GM18909 (cell line): Measurements from ENCODE around the gene FAM229A.
"Not testable (repeated sequence)": the region's sequence is repeated elsewhere in the genome, so short reads cannot be mapped to it uniquely, and the experiment has no call there.

Source experiments
- ATAC-seq: cut with Tn5 transposase; IDR thresholded peaks from one replicate; pipeline ENCODE4 v1.9.1; 2021; ENCODE audit warnings: mild to moderate bottlenecking; ENCODE audit not compliant: unreplicated experiment, poor library complexity

FAM229A gene

GRCh38 chr1:32377541-32378220 lies 15.4 kb upstream of the FAM229A start:
- ATAC-seq = no peak

DNA sequence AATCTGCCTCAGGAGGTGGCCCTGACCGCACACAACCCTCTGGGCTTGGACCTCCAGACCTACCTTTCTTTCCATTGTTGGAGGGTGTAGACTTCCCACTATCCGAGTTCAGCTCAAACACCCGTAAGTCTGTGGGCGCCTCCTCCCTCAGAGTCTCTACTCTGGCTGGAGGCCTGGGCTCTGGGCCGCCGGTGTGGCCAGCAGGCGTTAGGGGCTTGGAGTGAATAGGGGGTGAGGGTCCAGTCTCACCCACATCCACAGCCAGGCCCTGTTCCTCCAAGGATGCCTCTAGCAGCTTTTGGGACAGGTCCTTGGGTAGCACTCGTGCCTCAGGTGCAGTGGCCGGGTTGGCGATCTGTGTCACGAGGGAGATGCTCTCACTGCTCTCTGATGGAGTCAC lies 13.9 kb upstream of the FAM229A start:
- no peak for ATAC-seq

- no peak for ATAC-seq
Measured at GRCh38 chr1:32373996-32374592, 11.8 kb upstream of the FAM229A start.

DNA sequence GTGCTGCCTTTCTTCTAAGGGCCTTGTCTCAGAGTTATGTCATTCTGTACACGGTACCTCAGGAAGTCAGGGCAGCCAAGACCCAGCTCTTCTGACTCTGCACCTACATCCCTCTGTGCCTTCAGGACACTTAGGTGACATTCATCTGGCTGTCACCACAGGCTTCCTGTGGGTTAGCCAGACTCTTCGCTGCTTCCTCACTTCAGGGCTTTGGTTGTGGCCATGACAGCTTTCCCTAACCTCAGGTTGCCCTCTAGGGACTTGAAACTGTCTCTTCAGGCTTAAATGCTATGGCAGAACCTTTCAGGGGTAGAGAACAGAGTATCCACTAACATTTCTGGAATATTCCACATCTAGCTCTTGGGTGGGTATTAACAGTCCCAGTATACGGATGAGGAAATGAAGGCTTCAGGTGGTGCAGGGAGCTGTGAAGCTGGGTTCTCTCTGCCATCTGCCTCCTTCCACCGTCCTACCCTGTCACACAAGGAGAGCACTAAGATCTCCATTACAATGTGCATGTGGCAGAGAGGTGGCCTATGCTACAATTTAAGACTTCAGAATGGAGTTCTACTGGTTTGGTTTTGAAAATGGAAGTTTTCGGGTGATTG lies 10.0 kb upstream of the FAM229A start:
- no peak for ATAC-seq

GRCh38 chr1:32367912-32368635 lies 5.8 kb upstream of the FAM229A start:
- no peak for ATAC-seq

DNA sequence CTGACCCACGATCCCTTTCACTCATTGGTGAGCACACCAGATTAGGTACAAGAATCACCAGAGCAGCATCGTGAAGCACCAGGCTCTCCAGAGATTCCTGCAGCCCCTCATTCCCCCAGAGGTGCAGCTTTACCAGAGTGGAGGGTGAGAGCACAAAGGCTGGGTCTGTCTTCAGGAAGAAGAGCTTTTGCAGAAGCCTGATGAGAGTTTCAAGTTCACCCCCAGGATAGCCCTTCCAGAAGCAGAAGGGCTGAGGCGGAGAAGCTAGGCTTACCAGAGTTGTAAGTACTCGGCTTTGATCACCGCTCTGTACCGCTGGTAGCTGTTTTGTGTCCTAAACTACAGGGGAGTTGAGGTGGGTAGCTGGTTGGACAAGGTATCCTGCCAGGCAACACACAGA lies 3.2 kb upstream of the FAM229A start:
- no peak for ATAC-seq

GRCh38 chr1:32364836-32365235 lies 2.6 kb upstream of the FAM229A start:
- ATAC-seq = no peak

- ATAC-seq = no peak
Measured at GRCh38 chr1:32363713-32364112, 1.4 kb upstream of the FAM229A start.

DNA sequence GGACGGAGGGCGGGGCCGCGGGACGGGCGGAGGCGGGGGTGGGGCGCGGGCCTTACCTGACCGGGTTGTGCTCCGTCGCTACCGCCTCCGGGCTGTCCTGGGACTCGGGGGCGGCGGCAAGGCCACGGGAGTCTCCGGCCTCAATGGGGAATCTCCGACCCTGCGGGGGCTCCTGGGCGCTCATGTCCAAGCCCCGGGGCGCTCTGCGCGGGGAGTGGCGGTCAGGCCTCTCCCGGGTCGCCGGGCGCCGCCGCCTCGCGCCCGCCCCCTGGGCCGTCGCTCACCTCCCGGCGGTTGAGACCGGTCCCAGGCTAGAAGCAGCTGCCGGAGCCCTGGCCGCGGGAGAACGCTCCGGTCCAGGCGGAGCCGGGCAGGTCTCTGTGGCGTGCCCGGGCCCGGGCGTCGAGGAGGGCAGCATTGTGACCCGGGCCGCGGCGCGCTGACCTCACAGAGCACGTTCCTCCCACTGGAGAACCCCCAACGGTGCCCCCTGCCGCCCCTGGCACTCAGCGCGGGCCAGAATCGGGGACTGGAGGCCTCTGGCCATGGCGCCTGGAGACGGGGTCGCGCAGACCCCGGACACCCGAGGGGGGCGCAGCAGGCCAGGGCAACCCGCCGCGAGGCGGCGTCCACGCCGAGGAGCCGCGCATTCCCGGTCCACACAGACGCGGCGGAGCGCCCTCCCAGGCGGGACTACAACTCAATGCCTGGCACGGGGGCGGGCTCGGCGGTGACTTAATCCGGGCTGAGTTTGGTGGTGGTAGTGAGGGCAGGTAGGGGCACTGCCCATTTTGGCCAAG lies 411 bp downstream of the FAM229A start:
- ATAC-seq = no peak

- ATAC-seq = no peak
Measured at GRCh38 chr1:32361308-32361673, 994 bp downstream of the FAM229A start.

- no peak for ATAC-seq
Measured at GRCh38 chr1:32358435-32358834, 3.9 kb downstream of the FAM229A start.

DNA sequence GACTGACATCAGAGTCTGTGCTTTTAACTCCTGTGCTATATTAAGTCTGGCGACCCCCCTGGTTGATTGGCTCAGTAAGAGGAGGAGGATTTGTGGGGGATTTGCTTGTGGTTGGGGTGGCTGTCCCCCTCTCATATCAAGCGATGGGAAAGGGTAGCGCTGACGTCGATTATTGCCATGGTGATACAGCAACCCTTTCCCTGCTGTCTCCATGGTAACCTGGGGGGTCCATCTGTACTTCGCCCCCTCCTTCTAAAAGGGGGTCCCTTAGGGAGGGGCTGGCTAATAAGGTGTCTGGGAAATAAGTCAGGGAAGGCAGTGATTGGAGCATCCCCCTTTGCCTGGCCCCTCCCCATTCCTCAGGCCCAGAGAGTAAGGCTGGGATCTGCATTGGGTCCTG lies 4.7 kb downstream of the FAM229A start:
- no peak for ATAC-seq

GRCh38 chr1:32356478-32356877 lies 5.8 kb downstream of the FAM229A start:
- no peak for ATAC-seq

GRCh38 chr1:32355778-32356177 lies 6.5 kb downstream of the FAM229A start:
- not testable (repeated sequence) for ATAC-seq

DNA sequence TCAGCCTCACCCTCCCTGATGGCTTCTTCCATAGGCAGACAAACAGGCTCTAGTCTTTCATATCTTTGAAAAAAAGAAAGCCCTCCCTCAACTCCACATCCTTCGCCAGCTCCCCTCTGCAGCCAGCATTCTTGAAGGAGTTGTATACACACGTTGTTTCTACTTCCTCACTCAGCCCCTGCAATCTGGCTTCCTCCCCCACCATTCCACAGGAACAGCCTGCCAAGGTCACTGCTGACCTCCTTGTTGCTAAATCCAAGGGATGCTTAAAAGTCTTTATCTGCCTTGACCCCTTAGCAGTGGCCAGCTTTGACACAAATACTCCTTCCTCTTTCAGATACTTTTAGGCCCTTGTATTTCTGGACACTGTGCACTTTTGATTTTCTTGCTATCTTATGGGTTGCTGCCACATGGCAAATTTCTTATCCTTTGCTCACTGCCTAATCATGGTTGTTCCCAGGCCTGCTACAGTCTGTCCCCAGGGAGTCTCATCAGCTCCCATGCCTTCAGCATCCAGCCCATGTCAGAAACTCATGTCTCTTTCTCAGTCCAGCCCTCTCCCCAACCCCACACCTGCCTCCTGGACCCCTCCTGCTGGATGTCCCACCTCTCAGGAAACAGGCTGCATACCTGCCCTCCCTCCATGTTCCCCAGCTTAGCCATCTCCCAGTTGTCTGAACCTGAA lies 8.3 kb downstream of the FAM229A start:
- ATAC-seq = no peak

DNA sequence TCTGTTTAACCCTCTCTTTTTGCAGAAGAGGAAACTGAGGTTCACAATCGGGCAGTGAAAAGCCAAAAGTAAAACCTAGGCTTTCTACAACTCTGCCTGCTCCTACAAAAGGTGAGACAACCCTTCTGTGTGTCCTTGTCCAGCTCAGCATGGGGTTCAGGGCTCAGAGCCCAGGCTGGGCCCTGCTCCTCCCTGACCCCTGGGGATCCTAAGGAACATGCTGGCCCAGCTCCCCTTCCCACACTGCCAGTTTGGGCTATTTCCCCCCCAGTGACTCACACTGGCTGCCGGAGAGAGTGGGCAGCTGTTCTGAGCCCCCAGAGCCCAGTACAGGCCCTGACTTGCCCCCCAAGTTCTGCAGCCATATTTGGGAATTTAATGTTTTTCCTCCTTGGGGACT lies 8.9 kb downstream of the FAM229A start:
- ATAC-seq = no peak

DNA sequence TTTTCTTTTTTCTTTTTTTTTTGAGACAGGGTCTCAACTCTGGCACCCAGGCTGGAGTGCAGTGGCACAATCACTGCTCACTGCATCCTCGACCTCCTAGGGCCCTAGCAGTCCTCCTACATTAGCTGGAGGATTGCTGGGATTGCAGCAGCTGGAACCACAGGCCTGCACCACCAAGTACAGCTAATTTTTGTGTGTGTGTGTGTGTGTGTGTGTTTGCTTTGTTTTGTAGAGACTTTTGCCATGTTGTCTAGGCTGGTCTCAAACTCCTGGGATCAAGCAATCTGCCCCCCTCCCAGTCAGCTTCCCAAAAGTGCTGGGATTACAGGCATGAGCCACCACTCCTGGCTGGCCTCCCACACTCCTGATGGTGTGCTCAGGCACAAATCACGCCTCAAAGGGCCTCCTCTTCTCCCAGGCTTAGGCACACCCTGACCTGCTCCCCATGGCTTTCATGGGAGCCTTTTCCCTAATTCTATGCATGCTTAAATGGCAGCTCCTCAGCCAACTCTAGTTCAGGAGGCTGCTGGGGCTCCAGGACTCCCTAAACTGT lies 9.4 kb downstream of the FAM229A start:
- ATAC-seq = no peak

DNA sequence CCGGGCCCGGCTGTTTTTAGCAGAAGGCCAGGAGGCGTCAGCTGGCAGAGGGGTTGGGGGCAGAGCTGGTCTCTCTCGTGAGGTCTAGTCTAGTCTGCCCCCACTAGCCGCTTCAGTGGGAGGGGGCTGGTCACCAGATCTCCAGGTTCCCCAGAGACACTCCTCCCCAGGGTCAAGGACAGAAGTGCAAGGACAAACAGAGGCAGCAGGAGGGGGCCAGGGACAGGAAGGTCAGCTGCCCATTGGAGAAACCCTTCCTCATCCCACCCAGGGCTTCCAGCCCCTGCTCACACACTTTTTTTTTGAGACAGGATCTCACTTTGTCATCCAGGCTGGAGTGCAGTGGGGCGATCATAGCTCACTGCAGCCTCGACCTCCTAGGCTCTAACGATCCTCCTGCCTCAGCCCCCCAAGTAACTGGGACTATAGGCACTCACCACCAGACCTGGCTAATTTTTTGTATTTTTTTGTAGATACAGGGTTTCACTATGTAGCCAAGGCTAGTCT lies 10.0 kb downstream of the FAM229A start:
- ATAC-seq = no peak

DNA sequence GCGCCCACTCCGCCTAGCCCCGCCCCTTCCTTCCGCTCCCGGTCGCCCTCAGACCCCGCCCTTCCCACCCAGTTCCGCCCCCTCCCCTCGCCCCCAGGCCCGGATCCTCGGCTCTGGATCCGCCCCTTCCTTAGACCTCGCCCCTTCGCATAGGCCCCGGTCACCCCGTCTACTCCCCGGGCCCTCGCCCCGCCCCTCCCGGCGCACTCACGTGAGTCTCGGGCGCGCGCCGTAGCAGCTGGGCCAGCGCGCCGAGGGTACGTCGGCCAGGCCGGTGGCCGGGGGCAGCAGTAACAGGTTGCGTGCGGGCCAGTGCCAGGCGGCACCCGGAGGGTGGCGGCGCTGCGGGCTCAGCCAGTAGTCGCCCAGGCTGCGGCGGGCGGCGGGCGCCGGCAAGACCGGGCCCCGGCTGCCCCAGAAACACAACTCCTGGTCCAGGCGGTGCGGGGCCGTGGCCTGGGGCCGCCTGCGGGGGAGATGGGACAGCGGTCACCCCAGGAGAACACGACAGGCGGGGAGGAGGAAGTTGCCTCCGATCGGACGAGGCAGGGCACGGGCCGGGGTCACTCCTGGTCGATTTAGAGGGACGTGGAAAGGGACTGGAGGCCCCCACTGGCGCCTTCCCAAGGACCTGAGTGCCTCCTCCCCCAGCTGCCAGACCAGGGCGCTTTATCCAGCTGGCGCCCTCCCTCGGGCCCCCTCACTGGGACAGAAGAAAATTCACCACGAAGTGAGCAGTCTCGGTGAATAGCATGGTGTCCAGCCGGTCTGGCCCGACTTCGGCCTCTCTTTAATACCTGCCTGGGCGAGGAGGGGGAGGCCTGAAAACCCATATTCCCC lies 10.7 kb downstream of the FAM229A start:
- ATAC-seq = peak; percentile 89
